Skin of body (tissue), 2 donors: ENCODE data around the gene TNFRSF12A. TPM values are rescaled to one million over a fixed set of nuclear protein-coding genes. Genes with fewer than 3 reads are reported as not detected.

Experiments used
- DNase-seq: peaks from one replicate; lab custom pipeline; 2025; lab: John Stamatoyannopoulos, UW
- total RNA-seq: library from RNA; depleted of rRNA; stranded (reverse); fragments of >200 nt; gene quantifications from one replicate; pipeline ENCODE4 v1.2.3, GENCODE V29; 2014

The TNFRSF12A gene
- total RNA-seq, 1 donor from 2014 or later = 41.0 TPM

GRCh38 chr16:2985893-2986355 is 34.2 kb upstream of the TNFRSF12A start:
- no peak for DNase-seq

- DNase-seq = no peak
Measured at GRCh38 chr16:2986623-2987188, 33.5 kb upstream of the TNFRSF12A start.

- no peak for DNase-seq
Measured at GRCh38 chr16:2987286-2987685, 32.9 kb upstream of the TNFRSF12A start.

GRCh38 chr16:2987833-2988232 is 32.3 kb upstream of the TNFRSF12A start:
- no peak for DNase-seq

GRCh38 chr16:2988590-2989099 is 31.5 kb upstream of the TNFRSF12A start:
- no peak for DNase-seq

- DNase-seq = no peak
Measured at GRCh38 chr16:2990891-2991290, 29.3 kb upstream of the TNFRSF12A start.

GRCh38 chr16:2991566-2992261 is 28.5 kb upstream of the TNFRSF12A start:
- no peak for DNase-seq

- no peak for DNase-seq
Measured at GRCh38 chr16:2992383-2993081, 27.6 kb upstream of the TNFRSF12A start.

GRCh38 chr16:2996298-2996697 is 23.9 kb upstream of the TNFRSF12A start:
- no peak for DNase-seq

GRCh38 chr16:2999929-3000328 is 20.2 kb upstream of the TNFRSF12A start:
- no peak for DNase-seq

- no peak for DNase-seq
Measured at GRCh38 chr16:3000540-3000939, 19.6 kb upstream of the TNFRSF12A start.

- DNase-seq = no peak
Measured at GRCh38 chr16:3001316-3001715, 18.9 kb upstream of the TNFRSF12A start.

GRCh38 chr16:3003582-3004270 is 16.4 kb upstream of the TNFRSF12A start:
- peak; percentile 94 for DNase-seq

- no peak for DNase-seq
Measured at GRCh38 chr16:3004319-3004718, 15.8 kb upstream of the TNFRSF12A start.

GRCh38 chr16:3004781-3005284 is 15.3 kb upstream of the TNFRSF12A start:
- no peak for DNase-seq

- DNase-seq = no peak
Measured at GRCh38 chr16:3007059-3007956, 12.9 kb upstream of the TNFRSF12A start.

- no peak for DNase-seq
Measured at GRCh38 chr16:3007957-3008689, 12.0 kb upstream of the TNFRSF12A start.

GRCh38 chr16:3008690-3009037 is 11.5 kb upstream of the TNFRSF12A start:
- no peak for DNase-seq

GRCh38 chr16:3009568-3010390 is 10.4 kb upstream of the TNFRSF12A start:
- DNase-seq = no peak
